Right lobe of liver (tissue), 6 donors: ENCODE results near the gene ZNF646. TPM values are rescaled to one million over a fixed set of nuclear protein-coding genes. Genes with fewer than 3 reads are reported as not detected.
A peak's percentile ranks its signal among the peaks of the same experiment; 100 is the strongest.

Experiments
- ATAC-seq, 4 donors: fragments of 200-7000 bp; cut with Tn5 transposase; one replicate each; pipeline ENCODE4 v1.9.1; 2020; ENCODE audit warnings: mild to moderate bottlenecking in 4 of 4, moderate library complexity in 4 of 4
- DNase-seq, 3 donors: peaks; one replicate each; pipeline ENCODE4 v3.0.0-alpha.2; 2020
- H3K27ac ChIP-seq, 3 donors: fragments of 200-600 bp; one replicate each; pipeline ENCODE4 v1.8.0; 2022
- H3K27me3 ChIP-seq, 2 donors: fragments of 200-600 bp; one replicate each; pipeline ENCODE4 v1.8.0; 2022
- H3K36me3 ChIP-seq, 4 donors: fragments of 200-600 bp; sonication (generic) in 1 of 4; one replicate each; pipeline versions ENCODE4 v1.5.1 to v1.8.0; 2017 to 2022; ENCODE audit warnings: control low read depth in 1 of 4
- H3K4me1 ChIP-seq, 4 donors: fragments of 200-600 bp; sonication (generic) in 1 of 4; one replicate each; pipeline versions ENCODE4 v1.5.1 to v1.8.0; 2017 to 2022; ENCODE audit warnings: control low read depth in 1 of 4
- H3K4me3 ChIP-seq, 3 donors: fragments of 200-600 bp; one replicate each; pipeline ENCODE4 v1.8.0; 2022
- H3K9me3 ChIP-seq, 4 donors: fragments of 200-600 bp; sonication (generic) in 1 of 4; one replicate each; pipeline versions ENCODE4 v1.5.1 to v1.8.0; 2017 to 2022; ENCODE audit warnings: control low read depth in 1 of 4
- POLR2A ChIP-seq: fragments of 450-650 bp; IDR thresholded peaks from one replicate; pipeline ENCODE4 v1.6.1; 2017; ENCODE audit warnings: antibody characterized with exemption, mild to moderate bottlenecking
- WGBS: methylation state at CpG from one replicate; pipeline ENCODE4 v1.1.6; 2018; ENCODE audit warnings: low coverage, low lambda C conversion rate; ENCODE audit not compliant: insufficient coverage; ENCODE audit errors: missing lambda C conversion rate; 5-methylcytosine and 5-hydroxymethylcytosine counted together
- intact Hi-C, 2 donors: fragments of 100-400 bp; cut with DNase I; formaldehyde crosslinking; loops; one replicate each; pipeline versions ENCODE4 v1.11.2 to v1.14.1; 2022
- total RNA-seq, 6 experiments: library from RNA; depleted of rRNA in 2 of 6; stranded (reverse); fragments of >200 nt in 2 of 6; fragmentation: NEBNext Ultra II Directional in 3 of 6; extraction: Animal tissue kit (Norgen Biotek cat#: 25700) in 3 of 6; gene quantifications; one replicate each; pipeline versions ENCODE4 v1.1.0 to v1.2.4, GENCODE V29; 2016 to 2023
- TF ChIP-seq, protein P1 (sequence below), 4 donors: fragments of 200-600 bp in 3 of 4; fragments of 450-650 bp in 1 of 4; IDR thresholded peaks; one replicate each; pipeline versions ENCODE4 v1.5.1 to v1.8.0; 2016 to 2022; ENCODE audit warnings: antibody characterized with exemption in 4 of 4, mild to moderate bottlenecking in 2 of 4
- donor health status: DM: no; HTN: yes; CAD: no.
- donor health status: DM: no; HTN: no; CAD: no.
- donor health status: DM: no; HTN: no; CAD: no.
- donor health status: DM: no; HTN: yes; CAD: no.
- donor health status: DM: no; HTN: yes; CAD: no.

The ZNF646 gene
- total RNA-seq, 6 experiments from 2014 or later = 4.2 to 5.0 (median 4.5) TPM

DNA sequence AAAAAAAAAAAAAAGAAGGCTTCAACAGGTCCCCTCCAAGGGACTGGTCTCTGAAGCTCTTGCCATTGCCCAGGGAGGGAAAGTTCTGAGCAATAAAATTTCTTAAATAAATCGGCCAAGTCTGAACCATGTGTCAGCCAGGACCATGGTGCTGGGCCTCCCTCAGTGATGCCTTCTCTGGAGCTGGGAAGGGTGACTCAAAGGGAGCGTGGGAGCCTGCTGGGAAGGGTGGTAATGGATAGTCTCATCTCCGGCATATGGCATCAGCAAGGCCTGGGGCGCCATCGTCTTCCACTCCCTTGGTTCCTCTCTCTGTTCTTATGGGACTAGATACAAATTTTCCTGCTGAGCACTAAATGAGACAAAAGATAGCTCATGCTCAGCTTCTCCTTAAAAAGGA is 18.1 kb downstream of the ZNF646 start:
- no peak for DNase-seq
- H3K36me3 ChIP-seq = peaks cover 0 to 40% (median 22%) of the 10 kb centered on the region in 4 donors
- H3K27ac ChIP-seq = no peak overlapping the region
- H3K4me1 ChIP-seq = peaks cover 0 to 15% (median 0%) of the 10 kb centered on the region in 4 donors
- H3K9me3 ChIP-seq = no peaks in the 10 kb centered on the region
- H3K4me3 ChIP-seq = peak overlapping the region in 1 of 3 donors; percentile 96
- no peaks in the 10 kb centered on the region for H3K27me3 ChIP-seq
- TF ChIP-seq, protein P1, sequence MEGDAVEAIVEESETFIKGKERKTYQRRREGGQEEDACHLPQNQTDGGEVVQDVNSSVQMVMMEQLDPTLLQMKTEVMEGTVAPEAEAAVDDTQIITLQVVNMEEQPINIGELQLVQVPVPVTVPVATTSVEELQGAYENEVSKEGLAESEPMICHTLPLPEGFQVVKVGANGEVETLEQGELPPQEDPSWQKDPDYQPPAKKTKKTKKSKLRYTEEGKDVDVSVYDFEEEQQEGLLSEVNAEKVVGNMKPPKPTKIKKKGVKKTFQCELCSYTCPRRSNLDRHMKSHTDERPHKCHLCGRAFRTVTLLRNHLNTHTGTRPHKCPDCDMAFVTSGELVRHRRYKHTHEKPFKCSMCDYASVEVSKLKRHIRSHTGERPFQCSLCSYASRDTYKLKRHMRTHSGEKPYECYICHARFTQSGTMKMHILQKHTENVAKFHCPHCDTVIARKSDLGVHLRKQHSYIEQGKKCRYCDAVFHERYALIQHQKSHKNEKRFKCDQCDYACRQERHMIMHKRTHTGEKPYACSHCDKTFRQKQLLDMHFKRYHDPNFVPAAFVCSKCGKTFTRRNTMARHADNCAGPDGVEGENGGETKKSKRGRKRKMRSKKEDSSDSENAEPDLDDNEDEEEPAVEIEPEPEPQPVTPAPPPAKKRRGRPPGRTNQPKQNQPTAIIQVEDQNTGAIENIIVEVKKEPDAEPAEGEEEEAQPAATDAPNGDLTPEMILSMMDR (IDR thresholded peaks at IDR 0.05) = no peak
- TF ChIP-seq POLR2A = no peak
- intact Hi-C loops = loop anchor here in 1 of 2 donors (5.0 kb wide), 1 partner anchor 110 kb away; no protein-coding TSS in a partner anchor
- WGBS = 85% methylated on average over 2 of the region's 5 CpGs
- no peak for ATAC-seq

DNA sequence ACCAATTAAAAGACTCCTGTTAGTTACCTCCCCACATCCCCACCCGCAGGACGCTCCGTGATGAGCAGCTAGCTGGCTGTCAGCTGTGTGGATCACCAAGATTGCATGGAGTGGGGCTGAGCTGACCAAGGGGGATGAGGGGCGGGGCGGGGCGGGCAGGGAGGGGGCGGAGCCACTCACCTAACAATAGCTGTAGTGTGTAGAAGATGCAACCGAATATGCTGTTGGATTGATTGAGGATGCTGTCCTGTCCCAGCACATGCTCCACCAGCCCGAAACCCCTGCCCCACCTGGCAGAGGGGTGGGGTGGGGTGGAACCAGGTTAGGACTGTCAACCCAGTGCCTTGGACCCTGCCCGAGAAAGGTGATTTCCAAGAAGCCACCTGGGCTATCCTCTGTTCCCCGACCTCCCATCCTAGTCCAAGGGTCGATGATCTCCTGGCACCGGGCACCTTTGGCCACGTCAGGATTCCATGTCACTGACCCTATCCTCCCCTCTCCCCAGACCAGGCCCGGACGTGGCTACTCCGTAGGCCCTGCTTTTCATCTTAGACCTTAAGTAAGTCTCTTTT is 19.0 kb downstream of the ZNF646 start:
- ATAC-seq (peak; percentile 55 to 72 (median 64)), DNase-seq (peak; percentile 77 to 83 (median 82))
- TF ChIP-seq POLR2A = peak; percentile 29
- TF ChIP-seq, protein P1 (IDR thresholded peaks at IDR 0.05) = no peak
- intact Hi-C loops = loop anchor here in 1 of 2 donors (5.0 kb wide), 1 partner anchor 111 kb away; no protein-coding TSS in a partner anchor
- peak overlapping the region; percentile 82 to 96 (median 94) for H3K4me3 ChIP-seq
- peaks cover 0 to 38% (median 19%) of the 10 kb centered on the region in 4 donors for H3K36me3 ChIP-seq
- no peaks in the 10 kb centered on the region for H3K9me3 ChIP-seq
- no peaks in the 10 kb centered on the region for H3K27me3 ChIP-seq
- peak overlapping the region; percentile 82 to 90 (median 84) for H3K27ac ChIP-seq
- WGBS = 12% methylated on average over 11 of the region's 17 CpGs
- peaks cover 0 to 15% (median 0%) of the 10 kb centered on the region in 4 donors for H3K4me1 ChIP-seq

DNA sequence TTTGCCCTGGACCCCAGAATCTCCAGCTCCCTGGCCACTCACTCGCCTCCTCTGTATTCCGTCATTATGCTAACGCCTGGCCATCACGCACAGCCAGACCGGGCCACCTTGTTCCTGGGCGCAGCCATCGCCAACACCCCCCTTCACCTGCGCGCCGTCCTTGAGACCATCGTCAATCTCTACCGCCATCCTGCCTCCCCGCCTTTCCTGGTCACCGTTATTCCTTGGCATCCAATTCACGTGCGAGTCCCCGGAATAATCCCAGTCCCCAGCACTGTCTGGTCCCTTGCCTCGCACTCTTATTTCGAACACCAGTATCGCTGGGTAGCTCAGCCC is 19.8 kb downstream of the ZNF646 start:
- no peaks in the 10 kb centered on the region for H3K27me3 ChIP-seq
- WGBS = under 1% methylated on average over 12 of the region's 20 CpGs
- peaks cover 0 to 30% (median 17%) of the 10 kb centered on the region in 4 donors for H3K36me3 ChIP-seq
- ATAC-seq (peak; percentile 7 to 28 (median 18)), DNase-seq (peak in 1 of 3 donors; percentile 52)
- peaks cover 0 to 15% (median 0%) of the 10 kb centered on the region in 4 donors for H3K4me1 ChIP-seq
- intact Hi-C loops = loop anchor here in 1 of 2 donors (5.0 kb wide), 1 partner anchor 112 kb away; no protein-coding TSS in a partner anchor
- peak overlapping the region; percentile 82 to 90 (median 84) for H3K27ac ChIP-seq
- H3K9me3 ChIP-seq = no peaks in the 10 kb centered on the region
- TF ChIP-seq POLR2A = no peak
- TF ChIP-seq, protein P1 (IDR thresholded peaks at IDR 0.05) = no peak
- peak overlapping the region; percentile 82 to 96 (median 94) for H3K4me3 ChIP-seq

DNA sequence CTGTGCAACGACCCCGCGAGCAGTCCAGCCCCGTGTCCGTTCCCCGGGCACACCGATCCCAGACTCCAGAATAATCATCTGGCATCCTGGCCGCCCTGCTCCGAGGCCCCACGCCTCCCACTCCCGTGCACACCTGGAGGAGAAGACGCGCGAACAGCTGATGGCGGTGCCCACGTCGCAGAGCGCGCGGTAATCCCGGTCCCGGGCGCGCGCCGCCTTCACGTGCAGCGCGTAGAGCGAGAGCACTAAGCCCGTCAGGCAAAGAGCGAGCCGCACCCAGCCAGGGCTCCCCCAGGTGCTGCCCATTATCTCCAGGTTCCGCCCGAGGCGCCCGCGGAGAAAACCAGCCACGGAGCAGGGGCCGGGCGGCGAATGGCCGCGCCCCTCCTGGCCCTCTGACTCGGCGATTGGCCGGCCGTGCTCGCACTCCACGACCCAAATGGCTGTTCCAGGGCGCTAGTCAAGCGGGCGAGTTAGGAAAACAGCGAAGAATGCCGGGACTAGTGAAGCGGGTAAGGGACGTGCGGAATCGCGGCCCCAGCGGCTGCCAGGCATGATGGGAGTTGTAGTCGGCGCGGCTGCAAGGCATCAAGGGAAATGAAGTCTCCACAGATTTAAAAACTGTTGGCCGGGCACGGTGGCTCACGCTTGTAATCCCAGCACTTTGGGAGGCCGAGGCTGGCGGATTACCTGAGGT is 20.4 kb downstream of the ZNF646 start, which contains the start of gene VKORC1:
VKORC1 (minus strand) TSS at position 374 of the 697 bp plus-strand sequence; CDS start at position 306, 68 bp downstream.
- intact Hi-C loops = loop anchor here in 1 of 2 donors (5.0 kb wide), 1 partner anchor 112 kb away; no protein-coding TSS in a partner anchor
- H3K27me3 ChIP-seq = no peaks in the 10 kb centered on the region
- ATAC-seq (peak; percentile 86 to 94 (median 92)), DNase-seq (peak; percentile 96 to 98 (median 98))
- peaks cover 0 to 15% (median 0%) of the 10 kb centered on the region in 4 donors for H3K4me1 ChIP-seq
- no peaks in the 10 kb centered on the region for H3K9me3 ChIP-seq
- H3K36me3 ChIP-seq = peaks cover 0 to 26% (median 13%) of the 10 kb centered on the region in 4 donors
- TF ChIP-seq, protein P1 (IDR thresholded peaks at IDR 0.05) = no peak
- peak; percentile 91 for TF ChIP-seq POLR2A
- H3K4me3 ChIP-seq = peak within 1 kb of the TSS; percentile 82 to 96 (median 94)
- WGBS = 0% methylated on average over 22 of the region's 69 CpGs
- H3K27ac ChIP-seq = peak within 1 kb of the TSS; percentile 82 to 90 (median 84)
